ENCODE data around the gene FN1. TPM values are rescaled to one million over a fixed set of nuclear protein-coding genes. Genes with fewer than 3 reads are reported as not detected.

The FN1 gene
- polyA plus RNA-seq, 1 donor (not counting 4 experiments of a cell fraction or from before 2014, with no cell fraction given), result 1,649 TPM

GRCh38 chr2:215407590-215408264 lies 28.1 kb downstream of the FN1 start:
- H3K36me3 ChIP-seq (ENCODE audit: control insufficient read depth in 2 of 2, extremely low read depth in 1 of 2, insufficient read depth in 2 of 2, low read length in 2 of 2), result peaks cover 7 to 33% of the 10 kb centered on the region in 2 experiments
- H3K27me3 ChIP-seq (ENCODE audit: control insufficient read depth, extremely low read depth, insufficient read depth, low read length), result no peaks in the 10 kb centered on the region
- no peak overlapping the region for H3K9ac ChIP-seq (ENCODE audit: control insufficient read depth, extremely low read depth, insufficient read depth, low read length)
- FAIRE-seq, result no peak
- H3K9me1 ChIP-seq (ENCODE audit: control insufficient read depth, extremely low read depth, insufficient read depth, low read length), result no peaks in the 10 kb centered on the region
- H3K27ac ChIP-seq (ENCODE audit: control insufficient read depth, insufficient read depth, low read length), result no peak overlapping the region
- H3K4me1 ChIP-seq (ENCODE audit: control insufficient read depth, extremely low read depth, insufficient read depth, low read length), result peaks cover 14% of the 10 kb centered on the region
- no peak for TF ChIP-seq CTCF (optimal IDR thresholded peaks at IDR 0.05 in 1 of 3, IDR thresholded peaks at IDR 0.05 in 1 of 3, conservative IDR thresholded peaks at IDR 0.05 in 1 of 3; ENCODE audit: extremely low read depth in 1 of 3, insufficient read depth in 2 of 3, low read length in 3 of 3)
- no peak for DNase-seq (ENCODE audit: low read depth, low spot score)
- H2AFZ ChIP-seq (ENCODE audit: control insufficient read depth, low read length), result no peak overlapping the region
- H4K20me1 ChIP-seq (ENCODE audit: control insufficient read depth, extremely low read depth, insufficient read depth, low read length), result no peaks in the 10 kb centered on the region
- H3K4me2 ChIP-seq (ENCODE audit: control insufficient read depth, extremely low read depth, insufficient read depth, low read depth, low read length), result no peak overlapping the region
- H3K79me2 ChIP-seq (ENCODE audit: control insufficient read depth, insufficient read depth, low read length), result no peaks in the 10 kb centered on the region
- dilution Hi-C loops (cut with MboI; ENCODE audit: extremely low pct_ligation_motif_present, low sequenced_read_pairs), result no loop called here
- no peak overlapping the region for H3K4me3 ChIP-seq (ENCODE audit: control insufficient read depth in 2 of 3, extremely low read depth in 1 of 3, insufficient read depth in 2 of 3, low read depth in 1 of 3, low read length in 3 of 3)
- H3K9me3 ChIP-seq (ENCODE audit: control insufficient read depth, low read depth, low read length), result no peaks in the 10 kb centered on the region

GRCh38 chr2:215407061-215407460 lies 28.8 kb downstream of the FN1 start:
- Histone ChIP-seq H3K9me1 (ENCODE audit: control insufficient read depth, extremely low read depth, insufficient read depth, low read length) (no peaks in the 10 kb centered on the region), H3K4me2 (ENCODE audit: control insufficient read depth, extremely low read depth, insufficient read depth, low read depth, low read length) (no peak overlapping the region), H3K36me3 (ENCODE audit: control insufficient read depth in 2 of 2, extremely low read depth in 1 of 2, insufficient read depth in 2 of 2, low read length in 2 of 2) (peaks cover 7 to 33% of the 10 kb centered on the region in 2 experiments), H3K9me3 (ENCODE audit: control insufficient read depth, low read depth, low read length) (no peaks in the 10 kb centered on the region), H2AFZ (ENCODE audit: control insufficient read depth, low read length) (no peak overlapping the region), H3K27me3 (ENCODE audit: control insufficient read depth, extremely low read depth, insufficient read depth, low read length) (no peaks in the 10 kb centered on the region), H4K20me1 (ENCODE audit: control insufficient read depth, extremely low read depth, insufficient read depth, low read length) (no peaks in the 10 kb centered on the region), H3K4me1 (ENCODE audit: control insufficient read depth, extremely low read depth, insufficient read depth, low read length) (peaks cover 15% of the 10 kb centered on the region), H3K79me2 (ENCODE audit: control insufficient read depth, insufficient read depth, low read length) (no peaks in the 10 kb centered on the region), H3K27ac (ENCODE audit: control insufficient read depth, insufficient read depth, low read length) (no peak overlapping the region), H3K9ac (ENCODE audit: control insufficient read depth, extremely low read depth, insufficient read depth, low read length) (no peak overlapping the region), H3K4me3 (ENCODE audit: control insufficient read depth in 2 of 3, extremely low read depth in 1 of 3, insufficient read depth in 2 of 3, low read depth in 1 of 3, low read length in 3 of 3) (no peak overlapping the region)
- dilution Hi-C loops (cut with MboI; ENCODE audit: extremely low pct_ligation_motif_present, low sequenced_read_pairs), result no loop called here
- DNase-seq (ENCODE audit: low read depth, low spot score) (no peak), FAIRE-seq (no peak)
- TF ChIP-seq EZH2 (IDR thresholded peaks at IDR 0.05; ENCODE audit: low read length), result no peak
- TF ChIP-seq CTCF (optimal IDR thresholded peaks at IDR 0.05 in 1 of 3, IDR thresholded peaks at IDR 0.05 in 1 of 3, conservative IDR thresholded peaks at IDR 0.05 in 1 of 3; ENCODE audit: extremely low read depth in 1 of 3, insufficient read depth in 2 of 3, low read length in 3 of 3), result no peak
